Upper lobe of left lung (tissue), 6 donors: ENCODE measurements around the gene P2RX1. TPM values are rescaled to one million over a fixed set of nuclear protein-coding genes. Genes with fewer than 3 reads are reported as not detected.

ENCODE experiments used
- ATAC-seq, 2 donors: fragments of 200-7000 bp; cut with Tn5 transposase; one replicate each; pipeline ENCODE4 v1.9.1; 2022; ENCODE audit warnings: mild to moderate bottlenecking in 2 of 2, moderate library complexity in 2 of 2; ENCODE audit not compliant: low FRiP score in 2 of 2
- DNase-seq, 2 donors: peaks; one replicate each; pipeline ENCODE4 v3.0.0-alpha.2; 2019 to 2020
- H3K27ac ChIP-seq, 4 donors: fragments of 200-600 bp; sonication (generic); one replicate each; pipeline ENCODE4 v1.5.1; 2016 to 2019
- H3K27me3 ChIP-seq, 4 donors: fragments of 200-600 bp; sonication (generic); one replicate each; pipeline ENCODE4 v1.5.1; 2017 to 2019
- H3K36me3 ChIP-seq, 4 donors: fragments of 200-600 bp; sonication (generic); one replicate each; pipeline ENCODE4 v1.5.1; 2016 to 2019
- H3K4me1 ChIP-seq, 4 donors: fragments of 200-600 bp; sonication (generic); one replicate each; pipeline ENCODE4 v1.5.1; 2018 to 2019
- H3K4me3 ChIP-seq, 4 donors: fragments of 200-600 bp; sonication (generic); one replicate each; pipeline ENCODE4 v1.5.1; 2017 to 2019; ENCODE audit warnings: mild to moderate bottlenecking in 2 of 4, moderate library complexity in 1 of 4
- H3K9me3 ChIP-seq, 4 donors: fragments of 200-600 bp; sonication (generic); one replicate each; pipeline ENCODE4 v1.5.1; 2018 to 2019
- CTCF ChIP-seq, 6 experiments: fragments of 450-650 bp in 4 of 6; fragments of 200-600 bp in 2 of 6; sonication (generic) in 2 of 6; IDR thresholded peaks; one replicate each; pipeline ENCODE4 v1.5.1; 2016 to 2019; ENCODE audit warnings: antibody characterized with exemption in 6 of 6
- EP300 ChIP-seq, 4 donors: sonication (generic); formaldehyde crosslinking; IDR thresholded peaks; one replicate each; pipeline ENCODE4 v1.5.1; 2017; ENCODE audit warnings: antibody characterized with exemption in 4 of 4, control low read depth in 2 of 4
- POLR2A ChIP-seq, 4 donors: fragments of 450-650 bp; IDR thresholded peaks; one replicate each; pipeline ENCODE4 v1.5.1; 2016 to 2017; ENCODE audit warnings: antibody characterized with exemption in 4 of 4, mild to moderate bottlenecking in 2 of 4
- POLR2AphosphoS5 ChIP-seq, 2 donors: sonication (generic); formaldehyde crosslinking; IDR thresholded peaks; one replicate each; pipeline ENCODE4 v1.5.1; 2017; ENCODE audit warnings: antibody characterized with exemption in 2 of 2
- WGBS, 2 donors: methylation state at CpG; one replicate each; pipeline ENCODE4 v1.1.5; 2017 to 2018; 5-methylcytosine and 5-hydroxymethylcytosine counted together
- total RNA-seq, 6 donors: library from RNA; depleted of rRNA in 4 of 6; stranded (reverse); fragments of >200 nt in 4 of 6; gene quantifications; one replicate each; pipeline versions ENCODE4 v1.1.0 to v1.2.1, GENCODE V29; 2016 to 2021
- donor health status: DM: no; HTN: no; CAD: no; lungs with moderate emphysema.
- donor health status: DM: no; HTN: yes; CAD: no; lungs with severe emphysema.

The P2RX1 gene
- total RNA-seq, 6 donors from 2014 or later = 3.7 to 29.9 (median 9.4) TPM

GRCh38 chr17:3903051-3903825 lies 13.0 kb downstream of the P2RX1 start:
- no peak for TF ChIP-seq POLR2A (IDR thresholded peaks at IDR 0.05)
- TF ChIP-seq POLR2AphosphoS5 (IDR thresholded peaks at IDR 0.05) = no peak
- no peak for TF ChIP-seq CTCF (IDR thresholded peaks at IDR 0.05)
- no peak for TF ChIP-seq EP300 (IDR thresholded peaks at IDR 0.05)
- DNase-seq = no peak
- ATAC-seq = peak in 1 of 2 donors; percentile 21

GRCh38 chr17:3900646-3901045 lies 15.6 kb downstream of the P2RX1 start:
- Histone ChIP-seq H3K4me1 (peaks cover 7 to 9% (median 8%) of the 10 kb centered on the region in 4 donors), H3K27ac (no peak overlapping the region), H3K36me3 (no peaks in the 10 kb centered on the region), H3K27me3 (no peaks in the 10 kb centered on the region), H3K4me3 (no peak overlapping the region), H3K9me3 (no peaks in the 10 kb centered on the region)
- ATAC-seq (no peak), DNase-seq (no peak)
- TF ChIP-seq POLR2A (IDR thresholded peaks at IDR 0.05) (no peak), POLR2AphosphoS5 (IDR thresholded peaks at IDR 0.05) (no peak), EP300 (IDR thresholded peaks at IDR 0.05) (no peak), CTCF (IDR thresholded peaks at IDR 0.05) (no peak)
- WGBS, 2 donors = 79% methylated on average over 6 of the region's 6 CpGs

More at GRCh38 chr17:3903051-3903825, 13.0 kb downstream of the P2RX1 start:
- no peak overlapping the region for H3K27ac ChIP-seq
- no peaks in the 10 kb centered on the region for H3K27me3 ChIP-seq
- H3K9me3 ChIP-seq = no peaks in the 10 kb centered on the region
- no peaks in the 10 kb centered on the region for H3K36me3 ChIP-seq
- H3K4me3 ChIP-seq = no peak overlapping the region
- WGBS, 2 donors = 86 to 89% methylated on average over 16 to 23 of the region's 25 CpGs
- H3K4me1 ChIP-seq = peaks cover 0 to 3% (median 0%) of the 10 kb centered on the region in 4 donors

DNA sequence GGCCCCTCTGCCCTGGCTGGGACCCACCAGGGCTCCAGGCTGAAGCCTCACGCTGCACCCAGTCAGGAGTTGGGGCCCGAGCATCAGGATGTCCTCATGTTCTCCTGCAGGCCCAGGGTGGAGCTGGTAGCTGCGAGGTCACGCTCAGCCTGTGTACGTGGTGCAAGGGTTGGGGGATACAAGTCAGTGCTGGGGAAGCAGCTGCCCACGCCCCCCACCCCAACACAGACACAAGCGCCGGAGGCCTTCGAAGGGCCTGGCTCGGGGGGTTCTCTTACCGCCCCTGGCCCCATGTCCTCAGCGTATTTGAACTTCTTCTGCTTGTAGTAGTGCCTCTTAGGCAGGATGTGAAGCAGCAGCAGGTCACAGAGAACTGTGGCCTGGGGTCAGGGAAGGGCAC lies 18.5 kb downstream of the P2RX1 start:
- ATAC-seq (no peak), DNase-seq (no peak)
- Histone ChIP-seq H3K4me1 (peaks cover 28 to 34% (median 31%) of the 10 kb centered on the region in 4 donors), H3K4me3 (no peak overlapping the region), H3K36me3 (no peaks in the 10 kb centered on the region), H3K27me3 (no peaks in the 10 kb centered on the region), H3K9me3 (no peaks in the 10 kb centered on the region), H3K27ac (no peak overlapping the region)
- TF ChIP-seq EP300 (IDR thresholded peaks at IDR 0.05) (no peak), CTCF (IDR thresholded peaks at IDR 0.05) (no peak), POLR2AphosphoS5 (IDR thresholded peaks at IDR 0.05) (no peak), POLR2A (IDR thresholded peaks at IDR 0.05) (no peak)
- WGBS, 2 donors = 94 to 98% methylated on average over 8 to 12 of the region's 12 CpGs

DNA sequence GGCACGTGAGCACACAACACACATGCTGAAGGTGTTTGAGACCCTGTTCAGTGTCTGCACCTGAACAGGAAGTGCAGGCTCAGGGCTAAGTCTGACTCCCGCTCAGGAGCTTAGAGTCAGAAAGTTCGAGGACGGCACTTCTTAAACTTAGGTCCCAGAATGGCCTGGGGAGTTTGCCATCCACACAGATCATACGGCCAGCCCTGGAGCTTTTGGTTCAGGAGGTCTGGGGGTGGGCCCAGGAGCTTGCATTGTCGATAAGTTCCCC lies 19.4 kb downstream of the P2RX1 start:
- Histone ChIP-seq H3K4me1 (peaks cover 35 to 42% (median 38%) of the 10 kb centered on the region in 4 donors), H3K27me3 (peaks cover 0 to 3% (median 0%) of the 10 kb centered on the region in 4 donors), H3K4me3 (no peak overlapping the region), H3K9me3 (no peaks in the 10 kb centered on the region), H3K36me3 (no peaks in the 10 kb centered on the region), H3K27ac (peak overlapping the region in 1 of 4 donors; percentile 27)
- ATAC-seq = no peak
- DNase-seq = no peak
- TF ChIP-seq POLR2AphosphoS5 (IDR thresholded peaks at IDR 0.05) = no peak
- TF ChIP-seq EP300 (IDR thresholded peaks at IDR 0.05) = no peak
- no peak for TF ChIP-seq POLR2A (IDR thresholded peaks at IDR 0.05)
- no peak for TF ChIP-seq CTCF (IDR thresholded peaks at IDR 0.05)
- WGBS, 2 donors = 91 to 94% methylated on average over 5 to 6 of the region's 6 CpGs
